GM21825 (cell line): ENCODE results near the gene ZDHHC5.

Experiments used
- ATAC-seq: cut with Tn5 transposase; IDR thresholded peaks from one replicate; pipeline ENCODE4 v1.9.1; 2021; ENCODE audit warnings: mild to moderate bottlenecking, moderate library complexity; ENCODE audit not compliant: unreplicated experiment

The ZDHHC5 gene

GRCh38 chr11:57727185-57727584, 59.3 kb downstream of the ZDHHC5 start:
- no peak for ATAC-seq

- ATAC-seq = no peak
Measured at GRCh38 chr11:57728829-57729228, 60.9 kb downstream of the ZDHHC5 start.

- no peak for ATAC-seq
Measured at GRCh38 chr11:57729479-57729878, 61.6 kb downstream of the ZDHHC5 start.

- ATAC-seq = no peak
Measured at GRCh38 chr11:57732661-57733060, 64.7 kb downstream of the ZDHHC5 start.

GRCh38 chr11:57735619-57736298, 67.8 kb downstream of the ZDHHC5 start:
- no peak for ATAC-seq

- ATAC-seq = peak; percentile 91
Measured at GRCh38 chr11:57741132-57742086, 73.5 kb downstream of the ZDHHC5 start, which contains the start of gene SELENOH. SELENOH (plus strand) TSS chr11:57741491; CDS start chr11:57741596, 105 bp downstream.

GRCh38 chr11:57742087-57742452, 74.2 kb downstream of the ZDHHC5 start:
- no peak for ATAC-seq

- no peak for ATAC-seq
Measured at GRCh38 chr11:57744357-57744756, 76.4 kb downstream of the ZDHHC5 start.

GRCh38 chr11:57745206-57745605, 77.3 kb downstream of the ZDHHC5 start:
- no peak for ATAC-seq

GRCh38 chr11:57746920-57747319, 79.0 kb downstream of the ZDHHC5 start:
- no peak for ATAC-seq
